ENCODE data around the gene BABAM2. TPM values are rescaled to one million over a fixed set of nuclear protein-coding genes. Genes with fewer than 3 reads are reported as not detected.

The BABAM2 gene
- total and polyA plus RNA-seq, 2 experiments from 2014 or later: 35.2 to 46.1 TPM

DNA sequence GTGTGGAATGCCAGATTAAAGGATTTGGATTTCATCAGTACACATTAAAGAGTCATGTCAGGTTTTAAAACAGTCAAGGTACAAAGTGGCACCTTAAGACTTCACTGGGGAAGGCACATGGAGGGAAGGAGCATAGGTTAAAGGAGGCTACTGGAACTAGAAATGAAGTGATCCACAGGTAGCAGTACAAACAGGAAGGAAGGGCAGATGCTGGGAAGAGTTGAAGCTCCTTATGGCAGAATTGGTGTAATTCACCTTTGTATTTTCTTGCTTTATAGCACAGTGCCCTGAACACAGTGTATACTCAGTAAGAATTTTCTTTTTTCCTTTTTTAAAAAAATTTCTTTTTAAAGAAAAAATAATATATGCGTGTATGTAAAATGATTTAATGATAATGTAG, 177.1 kb downstream of the BABAM2 start:
- 98 to 100% methylated on average over 1 of the region's 1 CpG for WGBS, 2 experiments (ENCODE audit: low coverage in 1 of 2, low lambda C conversion rate in 2 of 2, missing lambda C conversion rate in 2 of 2)
- in situ Hi-C loops (cut with MboI): no loop called here
- no peak overlapping the region for H3K4me2 ChIP-seq (ENCODE audit: unreplicated experiment)

DNA sequence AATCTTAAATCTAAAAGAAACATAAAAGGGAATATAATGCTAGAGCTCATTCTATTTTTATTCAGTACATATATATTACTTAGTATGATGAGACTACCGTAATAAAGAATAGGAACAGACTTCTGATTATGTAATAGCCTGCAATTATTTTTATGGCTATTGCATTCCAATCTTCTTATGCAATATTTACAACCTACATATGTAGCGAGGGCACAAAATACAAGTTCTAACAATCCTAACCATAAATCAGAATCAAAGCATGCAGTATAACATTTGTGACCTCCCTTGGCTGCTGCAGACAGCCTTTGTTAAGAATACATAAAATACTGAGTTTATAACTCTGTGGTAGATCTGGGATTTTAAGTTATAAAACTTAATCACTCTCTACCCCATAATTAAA, 177.6 kb downstream of the BABAM2 start:
- H2AFZ ChIP-seq: no peak overlapping the region
- DNase-seq: no peak
- TF ChIP-seq EZH2 (IDR thresholded peaks at IDR 0.05; ENCODE audit: insufficient read depth, poor library complexity, severe bottlenecking): no peak
- TF ChIP-seq EZH2phosphoT487 (IDR thresholded peaks at IDR 0.05; ENCODE audit: insufficient read depth, low read depth): no peak
- no peaks in the 10 kb centered on the region for H3K36me3 ChIP-seq (ENCODE audit: low read depth)
- in situ Hi-C loops (cut with MboI): no loop called here
- peaks cover 26% of the 10 kb centered on the region for H3K4me1 ChIP-seq (ENCODE audit: insufficient read depth)
- no peak overlapping the region for H3K4me3 ChIP-seq
- H3K9ac ChIP-seq: no peak overlapping the region
- no peaks in the 10 kb centered on the region for H3K27me3 ChIP-seq (replicated peaks; ENCODE audit: insufficient read depth)
- H3K9me2 ChIP-seq (ENCODE audit: insufficient read depth): no peaks in the 10 kb centered on the region
- no peak overlapping the region for H3K4me2 ChIP-seq (ENCODE audit: unreplicated experiment)
- H3K9me3 ChIP-seq (ENCODE audit: low read depth): no peaks in the 10 kb centered on the region
- H4K20me1 ChIP-seq (ENCODE audit: insufficient read depth): no peaks in the 10 kb centered on the region
- no peaks in the 10 kb centered on the region for H3K79me2 ChIP-seq (ENCODE audit: insufficient read depth)
- no peak overlapping the region for H3K27ac ChIP-seq
- WGBS, 2 experiments (ENCODE audit: low coverage in 1 of 2, low lambda C conversion rate in 2 of 2, missing lambda C conversion rate in 2 of 2): 54 to 59% methylated on average over 2 of the region's 2 CpGs
- peaks cover 18% of the 10 kb centered on the region; the same call in 1 of the 2 replicates for H3F3A ChIP-seq (ENCODE audit: insufficient read depth)

More for the DNA sequence above, 177.1 kb downstream of the BABAM2 start:
- Histone ChIP-seq H3K4me1 (ENCODE audit: insufficient read depth) (peaks cover 29% of the 10 kb centered on the region), H3K9me3 (ENCODE audit: low read depth) (no peaks in the 10 kb centered on the region), H3K36me3 (ENCODE audit: low read depth) (no peaks in the 10 kb centered on the region), H4K20me1 (ENCODE audit: insufficient read depth) (no peaks in the 10 kb centered on the region), H3K9me2 (ENCODE audit: insufficient read depth) (no peaks in the 10 kb centered on the region), H3K9ac (no peak overlapping the region), H3F3A (ENCODE audit: insufficient read depth) (peaks cover 21% of the 10 kb centered on the region; the same call in 1 of the 2 replicates), H3K79me2 (ENCODE audit: insufficient read depth) (no peaks in the 10 kb centered on the region), H3K27ac (no peak overlapping the region), H3K4me3 (no peak overlapping the region), H2AFZ (no peak overlapping the region), H3K27me3 (replicated peaks; ENCODE audit: insufficient read depth) (no peaks in the 10 kb centered on the region)
- DNase-seq: no peak
- TF ChIP-seq EZH2 (IDR thresholded peaks at IDR 0.05; ENCODE audit: insufficient read depth, poor library complexity, severe bottlenecking): no peak
- TF ChIP-seq EZH2phosphoT487 (IDR thresholded peaks at IDR 0.05; ENCODE audit: insufficient read depth, low read depth): no peak

DNA sequence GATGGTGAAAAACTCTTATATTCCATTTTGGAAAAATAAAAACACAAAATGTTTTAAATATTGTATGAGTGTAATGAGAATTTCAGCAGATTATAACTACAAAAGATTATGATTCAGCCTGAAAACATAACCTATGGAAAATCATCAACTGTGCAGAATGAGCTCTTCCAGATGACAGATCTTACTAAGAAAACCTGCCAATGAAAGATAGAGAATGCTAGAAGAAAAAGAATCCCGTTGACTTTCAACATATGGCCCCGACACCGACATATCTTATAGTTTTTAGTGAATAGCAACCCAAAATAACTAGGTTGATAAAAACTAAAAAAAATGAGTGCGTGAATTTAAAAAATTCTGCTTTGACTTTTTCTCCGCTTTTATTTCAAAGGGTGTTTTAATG, 178.0 kb downstream of the BABAM2 start:
- H3K36me3 ChIP-seq (ENCODE audit: low read depth): no peaks in the 10 kb centered on the region
- in situ Hi-C loops (cut with MboI): no loop called here

DNA sequence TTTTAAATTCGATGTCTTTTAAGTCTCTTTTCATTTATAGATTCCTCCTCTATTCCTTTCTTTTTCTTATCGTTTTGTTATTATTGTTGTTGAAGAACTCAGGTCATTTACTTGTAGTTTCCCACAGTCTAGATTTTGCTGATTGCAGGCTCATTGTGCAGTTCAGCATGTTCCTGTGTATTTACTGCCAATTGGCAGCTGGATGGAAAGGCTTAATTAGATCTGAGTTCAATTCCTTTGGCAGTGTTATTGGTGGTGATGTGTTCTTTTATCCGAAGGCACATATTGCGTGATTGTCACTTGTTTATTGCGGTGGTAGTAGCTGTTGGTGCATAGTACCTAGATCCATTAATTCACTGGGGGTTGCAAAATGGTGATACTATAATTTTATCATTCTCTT, 180.7 kb downstream of the BABAM2 start:
- no peak overlapping the region for H2AFZ ChIP-seq
- no peak overlapping the region for H3K9ac ChIP-seq
- no peak overlapping the region for H3K4me2 ChIP-seq (ENCODE audit: unreplicated experiment)
- H3F3A ChIP-seq (ENCODE audit: insufficient read depth): 0 out of 2 replicates have a peak, but pooled peaks cover 6% of the 10 kb centered on the region
- TF ChIP-seq EZH2 (IDR thresholded peaks at IDR 0.05; ENCODE audit: insufficient read depth, poor library complexity, severe bottlenecking): no peak
- no peak for TF ChIP-seq EZH2phosphoT487 (IDR thresholded peaks at IDR 0.05; ENCODE audit: insufficient read depth, low read depth)
- no peaks in the 10 kb centered on the region for H4K20me1 ChIP-seq (ENCODE audit: insufficient read depth)
- H3K4me1 ChIP-seq (ENCODE audit: insufficient read depth): peaks cover 11% of the 10 kb centered on the region; the same call in 1 of the 2 replicates
- H3K9me2 ChIP-seq (ENCODE audit: insufficient read depth): no peaks in the 10 kb centered on the region
- H3K79me2 ChIP-seq (ENCODE audit: insufficient read depth): no peaks in the 10 kb centered on the region
- in situ Hi-C loops (cut with MboI): no loop called here
- no peaks in the 10 kb centered on the region for H3K36me3 ChIP-seq (ENCODE audit: low read depth)
- H3K4me3 ChIP-seq: no peak overlapping the region
- H3K9me3 ChIP-seq (ENCODE audit: low read depth): no peaks in the 10 kb centered on the region
- WGBS, 2 experiments (ENCODE audit: low coverage in 1 of 2, low lambda C conversion rate in 2 of 2, missing lambda C conversion rate in 2 of 2): 37 to 40% methylated on average over 5 of the region's 5 CpGs
- DNase-seq: no peak
- H3K27me3 ChIP-seq (replicated peaks; ENCODE audit: insufficient read depth): no peaks in the 10 kb centered on the region
- H3K27ac ChIP-seq: no peak overlapping the region

More for the DNA sequence above, 178.0 kb downstream of the BABAM2 start:
- no peak overlapping the region for H3K27ac ChIP-seq
- no peaks in the 10 kb centered on the region for H3K9me3 ChIP-seq (ENCODE audit: low read depth)
- TF ChIP-seq EZH2 (IDR thresholded peaks at IDR 0.05; ENCODE audit: insufficient read depth, poor library complexity, severe bottlenecking) (no peak), EZH2phosphoT487 (IDR thresholded peaks at IDR 0.05; ENCODE audit: insufficient read depth, low read depth) (no peak)
- H3K27me3 ChIP-seq (replicated peaks; ENCODE audit: insufficient read depth): no peaks in the 10 kb centered on the region
- H2AFZ ChIP-seq: no peak overlapping the region
- peaks cover 14% of the 10 kb centered on the region; the same call in 1 of the 2 replicates for H3F3A ChIP-seq (ENCODE audit: insufficient read depth)
- 86 to 88% methylated on average over 5 of the region's 5 CpGs for WGBS, 2 experiments (ENCODE audit: low coverage in 1 of 2, low lambda C conversion rate in 2 of 2, missing lambda C conversion rate in 2 of 2)
- DNase-seq: no peak
- peaks cover 22% of the 10 kb centered on the region for H3K4me1 ChIP-seq (ENCODE audit: insufficient read depth)
- no peaks in the 10 kb centered on the region for H4K20me1 ChIP-seq (ENCODE audit: insufficient read depth)
- H3K9ac ChIP-seq: no peak overlapping the region
- H3K79me2 ChIP-seq (ENCODE audit: insufficient read depth): no peaks in the 10 kb centered on the region
- H3K4me2 ChIP-seq (ENCODE audit: unreplicated experiment): no peak overlapping the region
- H3K4me3 ChIP-seq: no peak overlapping the region
- no peaks in the 10 kb centered on the region for H3K9me2 ChIP-seq (ENCODE audit: insufficient read depth)
